NCI-H2029 treated with DMSO at 0.1 percent for 48 hours (cell line): Measurements from ENCODE around the gene GCN1.

Source experiments
- DNase-seq: peaks from one replicate; lab custom pipeline; 2025; lab: John Stamatoyannopoulos, UW

GCN1 gene

DNA sequence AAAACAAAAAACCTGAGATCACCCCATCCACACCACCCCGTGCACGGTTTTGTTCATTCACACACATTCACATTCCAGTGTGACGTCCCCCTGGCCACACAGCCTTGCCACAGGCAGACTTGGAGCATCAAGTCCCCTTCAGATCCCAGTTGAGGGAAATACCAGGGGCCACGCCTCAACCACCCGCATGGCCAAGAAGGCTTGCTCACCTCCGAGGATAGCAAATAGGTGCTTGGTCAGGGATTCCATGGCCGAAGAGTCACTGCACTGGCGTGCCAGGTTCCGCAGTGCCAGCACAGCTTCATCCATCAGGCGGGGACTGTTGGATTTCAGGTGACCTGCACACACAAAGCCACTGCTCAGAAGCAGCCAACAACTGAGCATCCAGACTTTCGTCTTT is 19.0 kb downstream of the GCN1 start:
- DNase-seq: no peak

DNA sequence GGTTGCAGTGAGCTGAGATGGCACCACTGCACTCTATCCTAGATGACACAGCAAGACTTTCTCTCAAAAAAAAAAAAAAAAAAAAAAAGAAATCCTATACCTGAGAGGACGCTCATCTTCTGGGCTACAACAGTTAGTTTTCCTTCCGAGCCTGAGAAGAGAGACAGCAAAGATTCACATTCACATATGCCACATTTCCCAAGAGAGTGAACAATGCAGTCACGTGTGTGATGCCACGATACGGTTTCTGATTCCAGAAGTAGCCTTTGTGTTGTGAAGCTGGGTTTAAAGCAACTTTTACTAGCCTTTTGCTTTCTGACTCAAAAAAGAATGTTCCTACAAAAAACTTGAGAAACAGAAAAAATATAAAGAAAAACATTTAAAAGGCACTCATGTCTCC is 19.5 kb downstream of the GCN1 start:
- no peak for DNase-seq

DNA sequence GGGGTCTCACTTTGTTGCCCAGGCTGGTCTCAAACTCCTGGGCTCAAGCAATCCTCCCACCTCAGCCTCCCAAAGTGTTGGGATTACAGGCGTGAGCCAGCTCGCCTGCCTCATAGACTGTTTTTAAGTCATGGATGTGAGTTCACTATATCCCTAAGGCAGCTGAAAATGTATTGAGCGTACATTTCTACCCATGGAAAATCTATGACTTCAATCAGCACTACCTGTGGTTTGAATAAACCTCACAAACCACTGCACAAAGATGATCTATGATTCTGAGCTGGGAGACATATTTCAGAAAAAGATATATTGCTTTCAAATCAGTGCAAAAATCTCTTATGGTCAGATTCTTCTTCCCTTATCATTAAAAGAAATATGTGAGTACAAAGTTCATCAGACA is 22.5 kb downstream of the GCN1 start:
- no peak for DNase-seq

DNA sequence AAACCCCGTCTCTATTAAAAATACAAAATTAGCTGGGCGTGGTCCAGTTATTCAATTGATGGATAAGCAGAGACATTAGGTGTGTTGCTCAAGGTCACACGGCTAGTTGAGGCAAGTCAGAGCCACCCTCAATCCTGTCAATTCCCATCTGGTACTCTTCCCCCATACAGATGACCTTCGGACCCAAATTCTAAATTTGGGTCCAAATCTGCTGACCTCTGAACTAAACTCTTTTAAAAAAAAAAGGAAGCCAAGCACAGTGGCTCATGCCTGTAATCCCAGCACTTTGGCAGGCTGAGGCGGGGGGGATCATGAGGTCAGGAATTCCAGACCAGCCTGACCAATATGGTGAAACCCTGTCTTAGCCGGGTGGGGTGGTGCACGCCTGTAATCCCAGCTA is 23.9 kb downstream of the GCN1 start:
- no peak for DNase-seq

DNA sequence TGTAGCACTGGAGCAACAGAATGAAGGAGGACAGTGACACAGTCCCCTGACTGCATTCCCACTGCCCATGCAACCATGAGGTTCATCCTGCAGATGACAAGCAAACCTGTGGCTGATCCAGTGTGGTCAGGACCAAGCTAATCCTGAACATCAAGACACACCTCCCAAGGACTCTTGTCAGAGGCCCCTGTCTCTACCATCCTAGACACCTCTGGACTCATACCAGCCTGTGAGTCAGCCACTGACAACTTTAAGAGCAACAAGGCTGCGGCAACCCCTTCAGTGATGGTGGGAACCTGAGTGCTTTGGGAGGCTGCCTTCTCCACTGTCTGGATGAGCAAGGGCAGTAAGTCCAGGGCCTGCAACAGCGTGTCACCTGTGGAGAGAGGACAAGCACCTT is 24.6 kb downstream of the GCN1 start:
- no peak for DNase-seq

DNA sequence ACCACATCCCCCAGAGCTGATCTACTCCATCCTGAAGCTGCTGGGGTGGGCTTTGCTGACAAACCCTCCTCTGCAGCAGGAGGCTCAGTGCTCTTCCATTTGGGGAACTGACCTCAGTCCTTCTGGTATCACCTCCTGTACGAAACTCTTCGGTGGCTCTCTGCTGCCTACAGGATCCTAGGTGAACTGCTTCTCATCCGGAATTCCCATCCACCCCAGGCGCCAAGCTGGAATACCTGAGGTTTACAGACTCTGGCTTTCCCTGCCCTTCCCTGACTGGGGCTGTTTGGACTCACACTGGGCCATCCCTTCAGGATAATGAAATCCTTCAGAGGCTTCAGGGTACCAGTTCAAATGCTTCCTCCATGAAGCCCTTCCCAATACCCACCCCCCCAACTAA is 26.2 kb downstream of the GCN1 start:
- no peak for DNase-seq

DNA sequence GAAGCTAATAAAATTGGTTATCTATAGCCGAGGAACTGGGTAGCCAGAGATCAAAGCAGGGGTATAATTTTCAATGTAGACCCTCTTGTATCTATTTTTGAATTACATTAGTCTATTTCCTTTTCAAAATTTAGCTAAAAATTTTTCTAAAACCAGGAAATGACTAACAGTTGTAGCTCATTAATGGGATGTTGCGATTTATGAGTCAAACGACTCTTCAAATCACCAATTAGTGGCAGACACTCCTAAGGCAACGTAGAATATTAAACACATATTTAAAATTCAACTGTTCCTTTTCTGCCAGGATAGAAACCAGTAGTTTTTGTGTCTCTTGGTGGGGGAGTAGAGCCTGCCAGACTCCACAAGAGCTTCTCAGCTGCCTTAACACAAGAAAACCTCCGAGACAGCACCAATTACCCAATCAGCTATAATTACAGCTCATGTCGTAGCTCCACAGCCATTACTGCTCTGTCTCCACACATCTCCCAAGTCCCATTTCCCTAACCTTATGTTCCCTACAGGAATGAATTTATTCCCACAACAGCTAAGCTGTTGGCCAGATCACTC is 26.9 kb downstream of the GCN1 start:
- no peak for DNase-seq

DNA sequence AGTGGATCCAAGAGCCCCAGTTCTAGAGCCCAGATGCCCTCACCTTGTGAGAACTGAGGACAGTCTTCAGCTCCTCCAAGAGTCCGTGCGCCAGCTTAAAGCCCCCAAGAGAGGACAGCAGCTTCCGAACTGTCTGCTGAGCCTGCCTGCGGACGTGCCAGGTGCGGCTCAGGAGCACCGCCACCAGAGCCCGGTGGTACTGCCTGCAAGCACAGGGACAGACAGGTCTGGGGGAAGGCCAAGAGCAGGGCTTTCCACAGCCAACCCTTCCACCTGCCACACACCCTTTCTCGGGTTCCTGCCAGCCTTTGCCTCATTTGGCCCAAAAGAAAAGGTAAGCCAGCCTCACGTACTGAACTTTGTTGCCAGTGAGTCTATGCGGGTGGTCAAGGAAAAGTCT is 30.2 kb downstream of the GCN1 start:
- no peak for DNase-seq

DNA sequence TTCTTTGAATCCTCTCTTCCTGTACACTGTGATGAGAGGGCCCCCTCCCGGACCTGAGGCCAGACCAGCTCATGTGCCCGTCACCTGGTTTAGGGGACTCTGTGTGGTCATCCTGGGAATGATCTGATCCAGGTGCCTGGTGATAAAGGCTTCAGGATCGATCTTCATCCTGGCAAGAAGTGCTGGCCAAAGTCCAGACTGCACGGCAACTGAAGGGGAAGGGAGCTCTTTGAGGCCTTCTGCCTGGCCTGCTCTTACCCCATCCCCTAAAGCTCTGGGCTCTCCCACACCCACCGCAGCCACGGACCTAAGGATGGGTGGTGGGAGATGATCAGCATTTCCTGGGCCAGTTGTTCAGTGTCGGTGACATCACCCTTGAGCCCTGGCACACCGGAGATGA is 31.8 kb downstream of the GCN1 start:
- no peak for DNase-seq

DNA sequence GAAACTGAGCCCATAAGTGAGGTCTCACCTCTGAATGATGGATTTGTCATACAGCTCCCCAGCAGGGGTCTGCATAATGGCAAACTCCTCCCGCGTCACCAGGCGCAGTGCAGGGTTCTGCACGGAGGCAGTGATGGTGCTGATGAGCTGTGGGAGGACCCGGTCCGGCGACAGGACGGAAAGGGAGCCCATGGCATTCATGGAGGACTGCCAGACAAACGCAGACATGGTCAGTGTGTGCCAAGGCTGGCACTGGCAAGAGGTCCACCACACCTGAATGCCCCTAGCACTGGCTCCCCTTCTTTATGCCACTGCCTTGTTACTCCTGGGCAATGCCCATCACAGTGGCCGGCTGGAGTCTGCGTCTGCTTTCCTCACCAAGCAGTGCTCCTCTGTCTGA is 32.7 kb downstream of the GCN1 start:
- no peak for DNase-seq

DNA sequence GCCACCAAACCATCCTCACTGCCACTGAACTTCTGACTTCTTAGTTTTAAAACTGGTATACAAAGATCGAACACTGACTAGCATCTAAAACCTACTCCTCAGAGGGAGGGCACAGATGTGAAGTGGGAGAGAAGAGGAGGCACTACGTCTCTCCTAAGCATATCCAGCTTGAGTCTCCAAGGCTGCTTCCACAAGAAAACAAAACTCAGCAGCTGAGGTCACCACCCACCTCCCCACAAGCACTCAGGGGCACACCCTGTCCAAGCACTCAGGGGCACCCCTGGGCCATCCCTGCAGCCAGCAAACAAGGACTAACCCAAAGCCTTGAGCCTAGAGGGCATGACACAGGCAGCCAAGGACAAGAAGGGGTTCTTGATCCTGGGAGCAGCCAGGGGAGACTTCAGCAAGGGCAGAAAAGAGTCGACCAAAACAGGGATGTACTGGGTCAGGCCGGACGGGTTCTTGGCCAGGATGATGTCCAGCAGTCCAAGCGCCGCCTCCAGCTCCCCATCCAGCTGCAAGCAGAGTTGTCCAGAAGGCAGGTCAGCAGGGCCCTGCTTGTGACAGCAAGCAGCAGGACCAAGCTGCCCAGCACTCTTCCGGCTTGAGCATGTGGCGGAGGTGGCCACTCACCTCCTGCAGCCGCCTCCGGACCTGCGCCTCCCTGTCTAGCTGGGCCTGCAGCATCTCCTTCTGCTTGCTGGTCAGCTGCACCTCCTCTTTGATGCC is 34.8 kb downstream of the GCN1 start:
- DNase-seq: no peak

DNA sequence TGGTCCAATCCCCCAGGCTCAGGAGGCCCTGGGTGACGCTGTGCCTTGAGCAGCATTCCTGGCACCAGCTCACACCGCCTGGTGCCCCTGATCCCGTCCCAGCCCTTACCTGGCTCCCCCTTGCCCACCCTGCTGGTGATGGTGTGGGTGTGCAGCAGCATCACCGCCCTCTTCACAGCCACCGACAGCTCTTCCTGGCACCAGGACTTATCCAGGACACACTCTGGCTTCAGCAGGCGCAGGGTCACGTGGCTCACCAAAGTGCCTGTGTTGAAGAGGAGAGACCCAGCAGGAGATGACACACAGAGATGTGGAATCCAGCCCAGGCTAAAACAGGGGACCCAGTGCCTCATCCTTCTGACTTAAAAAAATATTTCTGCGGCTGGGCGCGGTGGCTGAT is 36.2 kb downstream of the GCN1 start:
- no peak for DNase-seq

DNA sequence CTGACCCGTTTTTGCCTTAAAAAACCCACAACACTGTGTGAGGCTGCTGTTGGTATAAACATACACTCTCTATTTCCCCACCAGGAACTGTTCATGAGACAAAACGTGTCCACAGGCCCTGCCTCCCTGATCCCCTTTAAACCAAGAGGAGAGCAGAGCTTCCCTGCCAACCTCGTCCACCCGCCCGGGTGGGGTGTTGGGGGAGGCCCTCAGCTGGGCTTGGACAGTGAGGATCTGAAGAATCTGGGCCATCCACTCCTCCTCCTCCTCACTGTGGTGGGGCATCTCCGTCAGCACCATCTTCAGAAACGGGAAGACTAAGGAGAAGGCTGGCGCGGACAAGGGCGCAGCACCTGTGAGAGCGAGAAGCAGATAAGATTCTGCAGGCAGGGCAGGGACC is 36.8 kb downstream of the GCN1 start:
- DNase-seq: no peak

DNA sequence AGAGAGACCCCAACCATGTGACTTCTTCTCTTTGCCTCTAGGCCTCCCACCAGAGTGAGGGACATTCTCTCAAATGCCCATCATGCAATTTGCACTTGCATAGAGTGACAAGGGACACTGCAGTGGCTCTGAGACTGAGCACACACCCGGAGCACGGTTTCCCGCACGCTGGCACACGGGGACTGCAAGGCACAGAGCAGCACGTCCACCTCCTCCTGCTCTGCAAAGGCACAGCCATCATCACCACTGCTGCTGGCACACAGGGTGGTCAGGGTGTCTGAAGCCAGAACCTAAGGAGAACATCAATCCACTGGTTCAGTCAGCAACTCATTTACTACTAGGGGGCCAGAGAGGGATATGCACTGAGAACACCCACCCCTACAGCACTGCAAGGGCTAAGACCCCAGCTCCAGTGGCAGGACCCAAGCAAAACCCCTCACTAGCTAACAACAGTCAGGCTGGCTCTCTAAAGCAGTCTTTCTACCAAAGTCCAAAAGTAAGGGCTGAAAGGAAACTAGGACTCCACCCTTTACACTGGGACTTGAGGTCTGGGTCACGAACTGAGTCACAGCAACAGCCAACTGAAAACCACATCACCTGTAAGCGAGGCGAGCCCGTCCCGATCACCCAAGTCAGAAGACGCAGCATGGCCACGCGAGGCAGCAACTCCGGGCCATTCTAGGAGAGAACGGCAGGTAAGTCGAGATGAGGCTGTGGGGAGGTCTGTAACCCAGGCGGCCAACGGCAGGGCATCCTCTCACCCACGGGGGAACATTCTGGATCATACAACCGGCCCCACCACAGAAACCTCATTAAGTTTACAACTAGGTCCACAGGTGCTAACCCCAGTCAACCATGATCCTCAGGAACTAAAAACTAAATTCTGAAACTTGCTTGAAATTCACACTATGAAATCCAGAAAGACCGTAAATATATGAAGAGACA is 37.9 kb downstream of the GCN1 start:
- DNase-seq: no peak

DNA sequence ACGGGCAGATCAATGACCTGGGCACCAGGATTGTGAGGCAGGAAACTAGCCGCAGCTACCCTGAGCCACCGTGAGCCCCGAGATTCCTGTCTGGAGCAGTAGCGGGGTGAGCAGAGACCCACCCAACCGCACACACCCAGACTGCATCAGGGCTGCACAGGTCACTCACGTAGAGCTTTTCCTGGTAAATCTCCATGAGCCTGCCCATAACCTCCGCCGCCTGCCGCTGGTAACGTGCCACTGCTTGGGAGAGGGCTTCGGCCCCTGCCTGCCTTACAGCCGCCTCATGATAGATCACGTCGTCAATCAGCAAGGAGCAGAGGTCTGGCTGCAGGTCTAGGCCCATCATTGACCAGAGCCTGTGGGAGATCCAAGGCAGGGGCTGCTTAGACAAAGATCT is 39.4 kb downstream of the GCN1 start:
- DNase-seq: no peak

DNA sequence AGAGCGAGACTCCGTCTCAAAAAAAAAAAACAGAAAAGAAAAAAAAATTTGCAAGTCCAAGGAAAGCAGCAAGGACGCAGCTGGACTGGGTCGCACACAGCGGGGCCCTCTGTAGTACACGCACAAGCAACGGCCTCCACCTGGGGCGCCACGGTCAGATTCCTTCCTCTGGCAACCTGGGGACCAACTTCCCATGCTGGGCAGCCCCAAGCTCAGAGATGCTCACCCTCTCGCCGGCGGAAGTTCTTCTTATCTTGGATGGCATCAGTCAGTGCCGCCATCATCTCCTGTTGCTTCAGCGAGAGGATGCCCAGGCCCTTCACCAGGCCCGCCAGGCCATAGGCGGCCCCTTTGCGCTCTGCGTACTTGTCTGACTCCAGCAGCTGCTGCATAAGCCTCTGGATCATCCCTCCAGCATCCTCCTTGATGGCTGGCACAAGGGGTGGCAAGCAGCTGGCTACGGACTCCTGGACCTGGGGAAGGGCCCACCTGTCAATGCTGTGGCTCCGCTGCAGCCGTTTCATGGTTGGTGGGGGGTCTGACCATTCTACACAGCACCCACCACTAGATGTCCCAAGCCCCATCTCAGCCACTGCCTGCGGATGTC is 43.5 kb downstream of the GCN1 start:
- DNase-seq: no peak

DNA sequence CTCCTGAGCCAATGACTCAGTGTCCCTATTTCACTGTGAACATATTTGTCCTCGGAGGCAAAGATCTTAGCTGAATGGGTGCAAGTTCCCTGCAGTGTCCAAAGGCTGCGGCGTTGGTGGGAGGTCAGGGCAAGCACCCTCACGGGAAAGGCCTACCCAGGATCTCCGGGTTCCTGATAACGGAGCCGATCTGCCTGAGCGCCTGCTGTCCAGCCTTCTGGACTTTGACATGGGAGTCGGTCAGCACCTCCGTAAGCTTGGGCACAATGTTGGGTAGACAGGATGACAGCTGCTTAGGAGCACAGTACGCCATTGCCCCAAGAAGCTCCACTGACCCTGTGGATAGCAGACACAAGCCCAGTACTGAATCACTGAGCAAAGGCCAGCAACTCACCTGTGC is 46.5 kb downstream of the GCN1 start:
- no peak for DNase-seq

DNA sequence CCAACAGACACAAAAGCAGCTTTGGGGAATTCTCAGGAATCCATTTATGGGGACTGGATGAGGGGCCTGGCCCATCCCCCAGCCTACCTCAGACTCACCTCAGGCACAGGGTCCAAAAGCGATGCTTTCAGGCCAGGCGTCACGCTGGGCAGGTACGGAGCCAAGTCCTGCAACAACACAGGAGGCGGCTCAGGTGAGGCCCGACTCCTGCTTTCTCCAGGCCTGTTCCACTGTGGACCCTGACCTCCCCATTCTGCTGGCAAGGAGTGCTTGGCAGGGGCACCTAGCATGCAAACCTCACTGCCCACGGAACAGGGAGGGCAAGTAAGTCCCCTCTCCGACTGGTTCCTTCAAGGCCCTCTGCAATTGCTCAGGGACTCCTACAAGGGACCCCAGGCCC is 49.4 kb downstream of the GCN1 start:
- no peak for DNase-seq

DNA sequence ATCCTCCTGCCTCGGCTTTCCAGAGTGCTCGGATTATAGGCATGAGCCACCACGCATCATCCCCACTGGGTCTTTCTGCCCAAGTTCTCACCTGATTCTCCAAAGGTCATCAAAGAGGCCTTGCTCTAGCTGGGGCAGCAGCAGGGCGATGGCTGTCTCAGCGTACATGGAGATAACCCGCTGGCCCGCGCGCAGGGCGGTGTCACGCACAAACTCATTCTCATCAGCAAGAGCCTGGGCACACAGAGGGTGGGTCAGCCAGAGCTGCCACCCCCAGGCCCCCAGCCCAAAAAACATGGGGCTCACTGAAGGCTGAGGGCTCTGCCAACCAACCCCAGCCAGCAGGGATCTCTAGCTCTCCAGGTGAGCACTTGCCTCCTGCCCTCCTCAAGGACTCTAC is 50.3 kb downstream of the GCN1 start:
- no peak for DNase-seq

DNA sequence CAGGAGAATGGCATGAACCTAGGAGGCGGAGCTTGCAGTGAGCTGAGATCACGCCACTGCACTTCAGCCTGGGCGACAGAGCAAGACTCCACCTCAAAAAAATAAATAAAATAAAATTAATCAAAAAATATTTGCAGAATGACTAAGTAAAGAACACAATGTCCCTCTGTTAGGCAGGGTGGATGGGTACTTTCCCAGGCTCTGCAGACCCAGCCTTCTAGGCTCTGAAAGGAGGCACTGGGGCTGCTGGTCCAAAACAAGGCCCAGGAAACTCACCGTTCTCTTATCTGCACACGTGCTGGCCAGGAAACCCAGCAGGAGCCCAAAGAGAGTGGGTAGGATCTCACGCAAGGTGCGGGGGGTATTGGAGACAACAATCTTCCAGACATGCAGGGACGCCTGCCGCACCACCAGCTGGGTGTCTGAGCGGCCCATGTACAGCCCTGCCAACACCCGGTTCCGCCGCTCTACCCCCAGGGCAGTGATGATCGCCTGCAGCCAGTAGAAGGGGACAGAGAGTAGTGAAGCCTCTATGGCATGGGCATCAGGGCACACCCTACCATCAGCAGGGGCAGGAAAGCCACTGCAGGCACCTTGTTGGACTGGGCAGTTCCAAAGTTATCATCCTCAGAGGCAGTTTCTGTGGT is 52.2 kb downstream of the GCN1 start:
- no peak for DNase-seq

DNA sequence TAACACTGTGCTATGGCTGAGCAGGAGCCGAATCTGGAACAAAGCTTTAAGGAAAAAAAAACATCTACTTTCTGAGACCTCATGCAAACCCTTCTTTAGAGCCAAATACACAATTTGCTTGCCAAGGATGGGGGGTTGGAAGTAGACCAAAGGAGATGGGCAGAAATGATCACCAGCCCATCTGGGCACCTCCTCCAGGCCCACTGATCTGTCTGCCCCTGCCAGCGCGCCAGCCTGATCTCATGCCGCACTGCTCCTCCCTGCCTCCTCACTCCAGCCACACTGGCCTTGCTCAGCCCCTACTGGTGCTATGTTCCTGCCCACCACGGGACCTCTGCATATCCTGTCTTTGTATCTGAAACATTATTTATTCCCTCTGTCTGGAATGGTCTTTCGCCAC is 53.2 kb downstream of the GCN1 start:
- no peak for DNase-seq

DNA sequence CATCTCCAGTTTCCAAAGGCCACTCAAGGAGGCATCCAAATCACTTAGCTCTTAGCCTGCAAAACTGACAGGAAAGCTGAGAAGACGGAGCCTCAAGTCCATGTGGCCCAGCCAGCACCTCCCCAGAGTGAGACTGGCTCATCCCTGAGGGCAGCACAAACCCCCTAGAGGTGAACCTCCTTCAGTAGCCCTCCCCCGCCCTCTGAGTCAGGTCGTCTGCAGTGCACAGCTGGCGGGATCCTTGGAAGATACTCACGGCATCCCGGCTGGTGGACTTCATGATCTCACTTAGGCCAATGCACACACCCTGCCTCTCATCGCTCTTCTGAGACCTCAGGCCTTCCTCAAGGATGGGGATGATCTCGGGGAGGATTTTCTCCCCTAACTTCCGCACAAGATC is 53.9 kb downstream of the GCN1 start:
- no peak for DNase-seq
